HG03565 (cell line): ENCODE measurements around the gene RNF223.
"Not testable (repeated sequence)": the region's sequence is repeated elsewhere in the genome, so short reads cannot be mapped to it uniquely, and the experiment has no call there.

Experiments used
- ATAC-seq: cut with Tn5 transposase; IDR thresholded peaks from one replicate; pipeline ENCODE4 v1.9.1; 2021; ENCODE audit warnings: mild to moderate bottlenecking, moderate library complexity; ENCODE audit not compliant: unreplicated experiment

Gene RNF223

DNA sequence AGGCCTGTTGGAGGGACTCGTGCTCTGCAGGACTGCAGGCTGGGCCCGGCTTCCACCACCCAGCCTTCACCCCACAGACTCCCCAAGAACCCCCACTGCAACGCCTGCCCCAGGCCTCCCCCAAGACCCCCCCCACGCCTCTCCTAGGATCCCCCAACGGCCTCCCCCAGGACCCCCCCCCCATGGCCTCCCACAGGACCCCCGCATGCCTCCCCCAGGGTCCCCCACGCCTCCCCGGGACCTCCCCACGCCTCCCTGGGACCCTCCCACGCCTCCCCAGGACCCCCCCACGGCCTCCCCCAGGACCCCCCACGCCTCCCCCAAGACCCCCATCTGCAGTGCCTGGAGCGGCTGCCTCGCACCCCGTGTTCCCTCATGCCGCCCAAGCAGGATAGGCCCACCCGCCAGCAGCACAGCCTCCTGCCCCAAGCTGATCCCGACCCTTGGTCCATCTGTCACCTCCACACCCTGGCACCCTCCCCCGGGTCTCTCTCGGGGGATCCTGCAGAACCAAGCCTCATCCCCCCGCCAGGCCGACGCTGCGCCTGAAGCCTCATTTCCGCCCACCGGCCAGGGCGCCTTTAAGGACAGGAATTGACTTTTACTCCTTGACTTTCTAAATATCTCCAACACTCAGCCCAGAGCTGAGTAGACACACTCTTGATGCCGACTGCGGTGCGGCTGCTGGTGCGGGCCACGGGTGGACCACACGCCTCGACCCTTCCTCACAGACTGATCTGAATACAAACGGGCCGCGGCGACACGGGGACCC lies 14.1 kb upstream of the RNF223 start:
- no peak for ATAC-seq

DNA sequence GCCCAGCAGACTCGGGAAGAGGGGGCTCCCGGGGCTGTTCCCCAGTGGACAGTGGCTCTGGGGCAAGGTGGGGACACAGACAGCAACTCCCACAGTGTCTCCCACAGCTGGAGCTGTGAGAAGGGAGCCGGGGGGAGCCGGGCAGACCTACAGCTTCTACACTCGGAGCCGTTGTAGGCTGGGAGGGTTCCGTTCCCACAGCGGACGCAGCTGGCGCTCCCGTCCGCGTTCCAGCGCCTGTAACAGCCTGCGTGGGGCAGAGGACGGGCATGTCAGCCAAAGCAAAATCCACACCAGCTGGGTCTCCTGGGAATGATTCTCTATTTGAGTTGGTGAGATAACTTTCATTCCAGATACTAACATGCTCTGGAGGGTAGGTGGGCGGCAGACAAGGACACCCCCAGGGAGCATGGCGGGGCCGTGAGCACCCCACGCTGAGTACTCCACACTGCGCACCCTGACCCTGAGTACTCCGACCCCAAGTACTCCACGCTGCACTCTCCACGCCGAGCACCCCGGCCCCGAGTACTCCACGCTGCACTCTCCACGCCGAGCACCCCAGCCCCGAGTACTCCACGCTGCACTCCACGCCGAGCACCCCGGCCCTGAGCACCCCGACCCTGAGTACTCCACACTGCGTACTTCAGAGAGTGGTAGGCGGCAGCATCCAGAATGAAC lies 13.4 kb upstream of the RNF223 start:
- no peak for ATAC-seq

DNA sequence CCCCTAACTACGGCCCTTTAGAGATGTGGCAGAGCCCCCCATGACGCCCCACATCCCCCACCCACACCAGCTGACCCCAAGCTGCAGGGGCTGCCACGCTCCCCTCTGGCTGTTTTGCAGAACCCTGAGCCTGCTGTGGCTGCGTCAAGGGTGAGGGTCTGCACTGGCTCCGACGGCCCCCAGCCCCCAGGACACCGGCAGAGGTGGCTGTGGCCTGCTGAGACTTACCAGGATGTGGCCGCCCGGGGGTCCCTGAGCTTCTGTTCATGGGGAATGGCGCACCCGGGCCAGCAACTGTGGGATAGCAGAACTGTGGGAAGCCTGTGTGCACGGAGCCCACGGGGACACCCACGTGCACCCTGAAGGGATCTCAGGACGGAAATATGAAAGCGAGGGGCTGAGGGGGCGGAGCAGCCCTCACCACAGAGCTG lies 12.8 kb upstream of the RNF223 start:
- ATAC-seq = no peak

DNA sequence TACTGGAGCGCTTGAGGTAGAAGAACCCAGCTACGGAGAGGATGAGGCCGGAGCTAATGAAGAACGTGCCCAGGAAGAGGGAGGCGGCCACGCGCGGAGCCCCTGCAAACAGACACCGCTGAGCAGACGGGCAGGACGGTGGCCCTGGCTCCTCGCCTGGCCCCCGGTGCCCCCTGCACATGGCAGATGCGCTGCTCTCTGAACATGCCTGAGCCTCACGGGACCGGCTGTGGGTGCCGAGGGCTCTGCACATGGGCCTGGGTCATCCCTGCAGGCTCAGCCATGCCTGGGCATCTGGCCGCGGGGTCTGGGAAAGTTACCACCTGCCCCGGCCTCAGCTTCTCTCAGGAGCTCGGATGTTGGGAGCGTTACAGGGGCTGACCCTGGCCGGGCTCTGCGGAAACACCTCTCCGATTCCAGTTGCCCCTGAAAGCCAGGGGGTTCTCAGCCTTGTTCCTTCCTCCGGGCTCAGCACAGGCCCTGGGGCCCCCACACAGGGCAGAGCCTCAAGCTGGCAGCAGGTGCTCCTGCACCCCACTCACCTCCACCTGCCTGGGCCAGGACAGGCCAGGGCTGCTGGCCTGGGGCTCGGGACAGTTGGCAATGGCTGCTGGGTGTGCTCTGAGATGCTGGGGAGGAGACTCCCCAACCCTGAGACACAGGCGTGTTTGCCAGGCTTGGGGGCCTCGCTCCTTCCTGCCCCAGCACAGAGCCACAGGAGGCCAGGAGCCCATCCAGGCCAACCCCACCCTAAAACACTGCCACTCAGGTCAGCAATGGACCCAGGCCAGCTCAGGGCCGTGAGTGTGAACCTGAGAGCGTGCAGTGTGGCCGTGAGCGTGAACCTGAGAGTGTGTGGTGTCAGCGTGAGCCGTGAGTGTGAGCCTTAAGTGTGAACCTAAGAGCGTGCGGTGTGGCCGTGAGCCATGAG lies 12.1 kb upstream of the RNF223 start:
- no peak for ATAC-seq

DNA sequence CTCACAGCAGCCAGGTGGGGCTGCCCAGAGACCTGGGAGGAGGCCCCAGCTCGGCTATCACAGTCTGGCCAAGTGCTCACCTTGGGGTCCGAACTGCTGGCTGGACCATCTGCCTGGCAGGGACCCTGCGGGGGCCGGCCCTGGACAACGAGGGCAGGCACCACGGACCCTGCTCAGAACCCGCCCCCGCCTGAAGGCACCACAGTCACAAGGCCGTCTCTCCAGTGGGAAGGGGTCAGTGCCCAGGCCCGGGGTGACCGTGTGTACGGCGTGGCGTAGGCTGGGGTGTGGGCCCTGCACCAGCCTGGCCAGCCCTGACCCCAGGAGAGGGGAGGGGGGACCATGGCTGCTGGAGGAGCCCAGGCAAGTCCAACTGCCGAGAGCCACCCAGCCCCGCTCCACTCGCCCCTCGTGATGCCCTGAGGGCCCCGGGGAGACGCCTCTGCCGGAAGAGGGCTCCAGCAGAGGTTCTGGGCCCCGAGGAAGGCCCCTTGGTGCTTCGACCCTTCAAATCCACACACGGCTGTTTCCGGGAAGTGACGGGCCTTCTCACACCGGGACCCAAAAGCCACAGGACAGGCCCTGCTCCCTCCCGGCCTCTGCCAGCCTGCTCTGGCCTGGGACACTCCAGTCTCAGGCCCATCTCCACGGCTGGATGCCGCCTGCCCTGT lies 11.2 kb upstream of the RNF223 start:
- no peak for ATAC-seq

DNA sequence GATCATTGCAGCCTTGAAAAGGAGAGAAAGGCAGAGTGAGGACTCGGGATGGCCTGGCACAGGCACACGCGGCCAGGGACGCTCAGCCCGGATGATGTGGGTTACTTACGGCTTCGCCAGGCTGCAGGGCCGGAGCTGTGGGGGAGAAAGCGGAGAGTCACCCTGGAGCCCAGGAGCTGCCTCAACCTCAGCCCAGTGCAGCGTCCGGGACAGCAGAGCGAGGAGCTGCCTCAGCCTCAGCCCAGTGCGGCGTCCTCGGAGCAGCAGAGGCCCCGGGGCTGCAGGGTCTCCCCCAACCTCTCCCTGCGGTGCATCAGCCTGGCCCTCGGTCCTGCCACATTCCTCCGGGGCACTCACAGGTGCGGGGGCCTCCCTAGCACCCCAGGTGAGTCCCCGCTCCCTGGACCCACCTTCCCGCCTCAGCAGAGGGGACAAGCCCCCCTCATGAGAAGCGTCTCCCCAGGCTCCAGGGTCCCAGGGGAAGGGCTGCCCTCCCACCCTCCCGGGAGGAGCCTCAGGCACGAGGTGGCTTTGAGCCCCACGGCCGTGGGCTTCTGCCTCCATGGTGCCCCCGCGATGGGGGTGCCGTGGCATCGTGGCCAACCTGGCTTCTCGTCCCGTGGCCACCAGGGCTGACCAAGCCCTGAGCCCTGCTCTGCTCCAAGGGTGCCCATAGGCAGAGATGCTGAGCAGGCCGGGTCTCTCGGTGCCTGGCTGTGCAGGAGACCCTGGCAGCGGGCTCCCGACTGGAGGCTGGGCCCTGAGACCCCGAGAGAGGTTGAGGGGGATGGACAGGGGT lies 10.5 kb upstream of the RNF223 start:
- ATAC-seq = no peak

DNA sequence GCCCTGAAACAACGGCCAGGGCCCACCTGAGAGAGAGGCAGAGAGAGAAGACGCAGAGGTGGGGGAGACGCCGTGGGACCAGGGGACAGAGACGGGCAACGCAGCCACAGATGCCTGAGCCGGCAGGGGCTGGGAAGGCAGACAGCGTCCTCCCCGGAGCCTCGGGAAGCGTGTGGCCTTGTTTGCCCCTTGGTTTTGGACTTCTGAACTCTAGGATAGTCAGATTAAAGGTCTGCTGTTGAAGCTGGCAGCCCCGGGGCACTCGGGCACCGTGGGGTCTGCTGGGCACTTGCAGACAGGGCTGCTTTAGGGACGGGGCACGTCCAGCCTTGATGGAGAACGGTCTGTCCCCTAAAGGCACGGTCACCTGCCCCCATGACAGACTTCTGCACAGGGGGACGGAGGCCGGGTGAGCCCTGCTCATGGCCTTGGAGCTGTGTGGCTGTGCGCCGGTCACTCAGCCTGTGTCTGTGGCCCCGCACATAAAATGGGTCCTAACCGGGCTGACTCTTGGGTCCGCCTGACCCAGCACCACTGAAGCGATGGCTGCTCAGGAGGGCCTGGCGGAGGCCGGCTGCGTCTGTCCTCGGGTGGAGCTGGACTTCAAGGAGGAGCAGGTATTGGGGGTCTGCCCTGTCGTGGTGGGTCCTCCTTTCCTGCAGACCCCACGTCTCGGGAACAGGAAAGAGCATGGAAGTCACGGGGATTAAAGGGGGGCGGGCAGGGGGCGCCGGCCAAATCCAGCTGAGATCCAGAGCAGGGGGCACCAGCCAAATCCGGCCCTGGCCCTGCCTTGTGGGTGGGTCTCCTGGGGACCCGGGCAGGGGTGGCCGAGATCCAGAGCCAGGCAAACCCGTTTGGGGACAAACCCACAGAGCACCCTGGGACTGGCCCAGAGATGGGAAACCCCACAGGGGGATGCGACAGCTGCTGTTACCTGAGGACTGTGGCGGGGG lies 9.6 kb upstream of the RNF223 start:
- ATAC-seq = no peak

DNA sequence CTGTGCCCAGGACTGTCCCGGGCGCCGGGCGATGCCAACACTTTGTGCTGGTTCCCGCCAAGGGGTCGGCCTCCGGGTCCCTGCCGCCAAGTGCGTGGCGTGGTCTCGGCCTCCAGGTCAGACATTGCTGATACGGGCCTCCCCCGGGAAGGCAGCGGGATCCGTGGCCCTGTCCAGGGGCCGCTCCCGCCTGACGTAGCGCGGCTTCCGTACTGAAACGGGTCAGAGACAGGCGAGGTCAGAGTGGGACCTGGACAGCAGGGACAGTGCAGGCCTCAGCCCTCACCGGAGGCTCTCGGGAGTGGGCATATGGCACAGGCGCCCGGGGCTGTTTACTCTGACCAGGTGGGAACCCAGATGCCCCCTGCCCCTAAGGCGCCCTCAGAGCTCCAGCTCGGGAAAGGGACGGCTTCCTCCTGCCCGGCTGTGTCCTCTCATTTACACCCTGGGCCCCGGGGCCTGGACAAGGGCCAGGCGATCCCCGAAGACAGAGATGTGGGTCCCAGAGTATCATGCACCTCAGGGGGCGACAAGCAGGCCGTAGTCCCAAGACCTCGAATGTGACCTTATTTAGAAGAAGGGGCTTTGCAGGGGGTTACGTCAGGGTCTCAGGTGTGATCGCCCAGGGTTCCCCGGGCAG lies 8.8 kb upstream of the RNF223 start:
- no peak for ATAC-seq

DNA sequence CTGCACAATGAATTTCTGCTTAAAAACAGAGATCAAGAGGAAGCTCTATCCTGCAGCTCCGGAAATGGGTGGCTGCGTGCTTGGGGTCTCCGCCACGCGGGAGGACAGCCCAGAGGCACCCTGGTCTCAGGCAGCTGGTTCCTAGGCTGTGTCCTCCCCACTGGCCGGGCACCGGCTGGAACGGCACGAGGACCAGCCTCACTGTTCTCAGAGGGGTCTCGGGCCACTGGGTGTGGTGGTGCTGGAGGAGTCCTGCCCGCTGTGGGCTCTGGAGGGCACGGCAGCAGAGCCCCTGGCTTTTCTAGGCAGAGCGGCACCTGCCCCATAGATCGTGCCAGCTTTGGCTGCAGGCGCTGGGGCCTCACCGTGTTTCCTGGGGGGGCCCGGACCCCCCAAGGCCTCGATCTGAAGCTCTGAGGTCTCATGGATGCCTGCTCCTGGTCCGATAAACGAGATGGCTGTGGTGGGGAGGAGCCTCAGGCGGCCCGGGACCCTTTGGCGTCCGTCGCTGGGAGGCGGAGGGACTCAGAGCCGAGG lies 8.2 kb upstream of the RNF223 start:
- no peak for ATAC-seq

DNA sequence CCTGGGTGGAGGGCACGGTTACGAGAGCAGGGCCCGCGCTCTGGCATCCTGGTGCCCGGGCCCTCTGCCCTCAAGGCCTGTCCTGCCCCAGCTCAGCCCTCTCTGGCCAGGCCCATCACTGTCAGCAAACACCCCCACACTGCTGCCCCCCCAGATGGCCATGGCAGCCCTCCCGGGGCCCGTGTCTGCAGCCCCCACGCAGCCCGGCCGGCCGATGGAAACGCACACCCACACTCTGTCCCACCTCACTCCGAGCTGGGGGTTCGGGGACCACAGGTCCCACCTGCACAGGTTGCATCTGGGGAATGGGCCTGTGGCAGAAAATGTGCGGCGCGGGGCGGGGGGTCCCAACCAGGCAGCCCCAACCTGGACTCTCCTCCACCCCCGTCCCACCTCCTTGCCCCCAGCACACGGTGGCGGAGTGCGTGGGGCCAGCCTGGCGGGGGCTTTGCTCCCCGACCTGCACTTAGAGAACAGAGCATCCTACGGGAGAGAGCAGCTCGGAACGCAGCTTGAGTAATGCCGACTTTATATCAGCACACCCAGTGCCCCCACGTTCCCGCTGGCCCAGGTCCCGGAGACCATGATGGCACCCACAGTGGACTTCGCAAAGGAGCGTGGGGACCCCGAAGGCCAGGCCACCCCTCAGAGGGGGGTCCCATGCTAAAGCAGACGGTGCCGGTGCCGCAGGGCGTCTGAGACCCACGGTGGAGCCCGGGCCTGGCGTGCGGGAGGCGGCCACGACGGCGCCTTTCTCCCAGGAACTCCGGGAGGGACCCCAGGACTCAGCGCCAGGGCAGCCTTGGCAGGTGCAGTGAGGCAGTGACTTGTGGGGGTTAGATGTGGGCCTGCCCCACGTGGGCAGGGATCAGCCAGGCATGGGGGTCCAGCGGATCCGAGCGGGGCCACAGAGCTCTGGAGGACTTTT lies 7.5 kb upstream of the RNF223 start:
- no peak for ATAC-seq

DNA sequence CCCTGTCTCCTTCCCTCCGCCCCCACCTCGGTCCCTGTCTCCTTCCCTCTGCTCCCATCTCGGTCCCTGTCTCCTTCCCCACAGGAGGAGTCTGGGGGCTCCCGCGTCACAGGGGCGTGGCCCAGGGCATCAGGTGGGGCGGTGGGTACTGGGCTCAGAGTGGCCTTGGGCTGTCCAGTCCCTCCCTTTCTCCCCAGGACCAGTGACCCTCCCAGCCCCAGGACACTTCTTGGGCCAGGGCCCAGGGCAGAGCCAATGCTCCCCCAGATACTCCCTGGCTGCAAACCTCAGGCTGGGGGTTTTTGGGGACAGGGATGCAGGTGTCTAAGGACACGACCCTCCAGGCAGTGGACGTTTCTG lies 6.8 kb upstream of the RNF223 start:
- no peak for ATAC-seq

DNA sequence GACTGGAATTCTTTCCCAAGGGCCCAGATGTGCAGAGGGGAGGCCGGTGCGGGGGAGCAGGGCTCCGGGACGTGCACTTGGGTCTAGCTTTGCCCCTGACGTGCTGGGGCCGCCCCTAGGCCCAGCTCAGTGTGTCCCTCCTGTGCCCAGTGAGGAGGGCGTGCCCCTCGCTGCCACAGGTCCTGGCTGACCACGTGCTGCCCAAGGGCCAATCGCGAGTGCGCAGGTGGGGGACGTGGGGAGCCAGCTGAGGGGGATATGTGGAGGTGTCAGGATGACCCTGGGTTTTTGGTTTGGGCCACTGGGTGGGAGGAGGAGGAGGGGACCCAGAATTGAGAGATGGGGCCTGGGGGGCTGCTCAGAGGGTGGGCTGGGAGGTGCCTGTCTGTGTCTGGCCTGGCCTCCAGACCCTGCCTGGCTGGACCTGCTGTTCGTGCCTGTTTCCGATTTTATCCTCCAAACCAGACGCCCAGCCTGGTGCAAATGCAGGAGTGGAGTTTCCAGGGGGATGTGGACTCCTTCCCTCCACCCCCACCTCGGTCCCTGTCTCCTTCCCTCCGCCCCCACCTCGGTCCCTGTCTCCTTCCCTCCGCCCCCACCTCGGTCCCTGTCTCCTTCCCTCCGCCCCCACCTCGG lies 6.1 kb upstream of the RNF223 start:
- no peak for ATAC-seq

DNA sequence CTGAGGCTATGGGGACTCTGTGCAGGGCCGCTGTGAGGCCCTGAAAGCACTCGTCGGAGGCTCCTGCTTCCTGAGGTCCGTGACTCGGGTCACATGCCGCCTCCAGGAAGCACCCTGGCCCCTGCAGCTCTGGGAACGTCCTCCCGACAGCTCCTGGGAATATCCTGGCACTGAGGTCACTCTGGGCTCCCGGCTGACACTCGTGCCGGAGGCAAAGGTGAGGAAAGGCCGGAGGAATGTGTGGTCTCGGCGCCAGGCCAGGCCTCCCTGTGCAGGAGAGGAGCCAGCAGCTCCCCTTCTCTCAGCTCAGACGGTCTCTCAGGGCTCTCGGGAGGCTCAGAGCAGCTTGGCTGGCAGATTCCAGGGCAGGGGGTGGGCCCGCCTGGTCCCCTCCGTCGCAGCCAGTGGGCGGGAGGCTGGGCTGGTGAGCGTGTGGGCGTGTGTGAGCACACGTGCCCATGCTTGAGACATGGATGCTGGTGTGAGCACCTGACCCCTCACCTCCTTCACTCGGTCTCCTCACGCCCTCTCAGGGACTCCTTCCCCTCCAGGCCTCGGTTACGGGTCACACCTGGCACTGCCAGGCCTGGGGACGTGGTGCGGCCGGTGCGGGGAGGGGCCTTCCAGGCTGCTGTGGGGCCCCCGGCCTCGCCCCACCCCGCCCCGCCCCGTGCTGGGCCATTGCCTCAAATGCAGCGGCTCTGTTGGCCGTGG lies 5.5 kb upstream of the RNF223 start:
- ATAC-seq = no peak

DNA sequence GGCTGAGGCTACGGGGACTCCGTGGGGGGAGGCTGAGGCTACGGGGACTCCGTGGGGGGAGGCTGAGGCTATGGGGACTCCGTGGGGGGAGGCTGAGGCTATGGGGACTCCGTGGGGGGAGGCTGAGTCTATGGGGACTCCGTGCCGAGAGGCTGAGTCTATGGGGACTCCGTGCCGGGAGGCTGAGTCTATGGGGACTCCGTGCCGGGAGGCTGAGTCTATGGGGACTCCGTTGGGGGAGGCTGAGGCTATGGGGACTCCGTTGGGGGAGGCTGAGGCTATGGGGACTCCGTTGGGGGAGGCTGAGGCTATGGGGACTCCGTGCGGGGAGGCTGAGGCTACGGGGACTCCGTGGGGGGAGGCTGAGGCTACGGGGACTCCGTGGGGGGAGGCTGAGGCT lies 3.3 kb upstream of the RNF223 start:
- ATAC-seq = not testable (repeated sequence)

DNA sequence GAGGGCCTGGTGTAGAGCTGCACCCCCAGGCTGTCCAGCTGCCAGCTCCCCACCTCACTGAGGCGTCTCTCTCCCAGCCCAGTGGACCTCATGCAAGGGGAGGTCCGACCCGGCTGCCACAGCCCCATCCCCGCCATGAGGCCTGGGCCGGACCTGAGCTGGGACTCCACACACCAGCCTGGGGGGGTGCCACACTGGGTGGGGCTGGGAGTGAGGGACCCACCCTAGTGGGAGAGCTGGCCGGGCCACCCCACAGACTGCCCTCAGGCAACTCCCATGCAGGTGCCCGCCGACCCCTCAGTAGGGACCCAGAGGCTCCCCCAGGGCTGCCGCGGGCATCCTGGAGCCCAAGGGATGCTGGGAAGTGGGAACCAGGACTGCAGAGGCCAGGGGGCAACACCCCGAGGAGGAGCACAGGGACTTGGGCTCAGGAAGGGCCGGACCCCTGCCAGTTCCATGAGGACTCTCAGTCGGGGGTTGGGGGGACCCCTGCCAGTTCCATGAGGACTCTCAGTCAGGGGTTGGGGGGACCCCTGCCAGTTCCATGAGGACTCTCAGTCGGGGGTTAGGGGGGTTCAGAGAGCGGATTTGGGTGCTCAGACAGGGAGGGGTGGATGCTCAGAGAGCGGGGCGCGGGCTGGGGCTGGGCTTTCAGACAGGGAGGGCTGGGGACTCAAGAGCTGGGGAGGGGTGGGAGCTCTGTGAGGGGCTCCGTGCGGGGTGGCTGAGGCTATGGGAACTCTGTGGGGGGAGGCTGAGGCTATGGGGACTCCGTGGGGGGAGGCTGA lies 1.2 kb upstream of the RNF223 start:
- ATAC-seq = no peak
